Measurements from ENCODE around the gene DMD. TPM values are rescaled to one million over a fixed set of nuclear protein-coding genes. Genes with fewer than 3 reads are reported as not detected.

The DMD gene
- total and polyA plus RNA-seq, 2 of the 13 experiments (the other 11 are each of a cell fraction or from before 2014, with no cell fraction given): 17.6 to 25.9 TPM

- Histone ChIP-seq H3K27ac (ENCODE audit: extremely low read length, insufficient read depth, low read length) (no peak overlapping the region), H3K4me2 (ENCODE audit: low read depth, low read length) (no peak overlapping the region), H3K4me1 (ENCODE audit: insufficient read depth, low read length) (no peaks in the 10 kb centered on the region), H3K36me3 (replicated peaks in 1 of 2; ENCODE audit: control insufficient read depth in 1 of 2, insufficient read depth in 2 of 2, low read length in 2 of 2) (no peaks in the 10 kb centered on the region), H3K4me3 (replicated peaks in 1 of 3; ENCODE audit: insufficient read depth in 1 of 3, low read depth in 2 of 3, low read length in 3 of 3) (no peak overlapping the region), H2AFZ (ENCODE audit: low read length) (no peak overlapping the region), H3K79me2 (ENCODE audit: insufficient read depth, low read length) (no peaks in the 10 kb centered on the region), H3K27me3 (ENCODE audit: control insufficient read depth in 1 of 2, insufficient read depth in 2 of 2, low read length in 2 of 2) (no peaks in the 10 kb centered on the region), H3K9me3 (ENCODE audit: low read length) (no peaks in the 10 kb centered on the region), H3K9ac (ENCODE audit: insufficient read depth, low read depth, low read length) (no peak overlapping the region), H4K20me1 (ENCODE audit: insufficient read depth, low read length) (no peaks in the 10 kb centered on the region)
- no TSS peak for BruUV-seq (replicated peaks)
- TF ChIP-seq ZNF232 (CRISPR knock-in tag; IDR thresholded peaks at IDR 0.05; ENCODE audit: borderline replicate concordance) (no peak), ATRX (CRISPR knock-in tag; IDR thresholded peaks at IDR 0.05; ENCODE audit: borderline replicate concordance) (no peak), MED1 (CRISPR knock-in tag; IDR thresholded peaks at IDR 0.05) (no peak), NR1H2 (CRISPR knock-in tag; IDR thresholded peaks at IDR 0.05; ENCODE audit: borderline replicate concordance, low read depth) (no peak), ZNF776 (CRISPR knock-in tag; IDR thresholded peaks at IDR 0.05) (no peak)
- ChIA-PET CTCF (ENCODE audit: low intra/inter-chr PET ratio, low total read pairs) (no interaction called here), POLR2A (no interaction called here)
- WGBS (ENCODE audit: low lambda C conversion rate): 51% methylated on average over 4 of the region's 4 CpGs
- FAIRE-seq (no peak), ATAC-seq (no peak), DNase-seq (ENCODE audit: low spot score) (no peak)
- in situ Hi-C loops (cut with HindIII; ENCODE audit: extremely low pct_ligation_motif_present, low pct_unique_long_range_greater_than_20kb): no loop called here
- intact Hi-C loops (cut with micrococcal nuclease; ENCODE audit: unreplicated experiment): no loop called here
Observed at GRCh38 chrX:31743004-31743403, 1468.3 kb downstream of the DMD start.

- Histone ChIP-seq H3K9me3 (ENCODE audit: low read length) (no peaks in the 10 kb centered on the region), H3K36me3 (replicated peaks in 1 of 2; ENCODE audit: control insufficient read depth in 1 of 2, insufficient read depth in 2 of 2, low read length in 2 of 2) (no peaks in the 10 kb centered on the region), H3K27ac (ENCODE audit: extremely low read length, insufficient read depth, low read length) (no peak overlapping the region), H2AFZ (ENCODE audit: low read length) (no peak overlapping the region), H3K4me2 (ENCODE audit: low read depth, low read length) (no peak overlapping the region), H3K79me2 (ENCODE audit: insufficient read depth, low read length) (no peaks in the 10 kb centered on the region), H4K20me1 (ENCODE audit: insufficient read depth, low read length) (no peaks in the 10 kb centered on the region), H3K9ac (ENCODE audit: insufficient read depth, low read depth, low read length) (no peak overlapping the region), H3K4me3 (replicated peaks in 1 of 3; ENCODE audit: insufficient read depth in 1 of 3, low read depth in 2 of 3, low read length in 3 of 3) (no peak overlapping the region), H3K4me1 (ENCODE audit: insufficient read depth, low read length) (no peaks in the 10 kb centered on the region), H3K27me3 (ENCODE audit: control insufficient read depth in 1 of 2, insufficient read depth in 2 of 2, low read length in 2 of 2) (no peaks in the 10 kb centered on the region)
- ATAC-seq: no peak
- intact Hi-C loops (cut with micrococcal nuclease; ENCODE audit: unreplicated experiment): no loop called here
- in situ Hi-C loops (cut with HindIII; ENCODE audit: extremely low pct_ligation_motif_present, low pct_unique_long_range_greater_than_20kb): no loop called here
- no peak for DNase-seq (ENCODE audit: low spot score)
- POLR2A ChIA-PET: no interaction called here
- FAIRE-seq: no peak
- no TSS peak for BruUV-seq (replicated peaks)
- CTCF ChIA-PET (ENCODE audit: low intra/inter-chr PET ratio, low total read pairs): no interaction called here
- 0% methylated on average over 1 of the region's 2 CpGs for WGBS (ENCODE audit: low lambda C conversion rate)
- TF ChIP-seq CCDC6 (CRISPR knock-in tag; IDR thresholded peaks at IDR 0.05) (no peak), ELK4 (CRISPR knock-in tag; IDR thresholded peaks at IDR 0.05; ENCODE audit: borderline replicate concordance) (no peak), POGZ (CRISPR knock-in tag; IDR thresholded peaks at IDR 0.05) (no peak), HNF1B (CRISPR knock-in tag; IDR thresholded peaks at IDR 0.05) (no peak), ZNF503 (CRISPR knock-in tag; IDR thresholded peaks at IDR 0.05) (no peak), CENPX (CRISPR knock-in tag; IDR thresholded peaks at IDR 0.05) (no peak), SRF (IDR thresholded peaks at IDR 0.05; ENCODE audit: low read depth, low read length) (no peak), ZFP36 (IDR thresholded peaks at IDR 0.05; ENCODE audit: borderline replicate concordance, low read depth, low read length, partially characterized antibody) (no peak), ZFP90 (CRISPR knock-in tag; IDR thresholded peaks at IDR 0.05; ENCODE audit: borderline replicate concordance) (no peak), SAFB2 (CRISPR knock-in tag; IDR thresholded peaks at IDR 0.05; ENCODE audit: borderline replicate concordance, low read depth) (no peak)
Observed at GRCh38 chrX:31717474-31717873, 1493.9 kb downstream of the DMD start.

Data from HepG2 (cell line).